Stimulated activated CD4-positive, alpha-beta T cell treated with anti-CD3 and anti-CD28 coated beads, TNF-alpha, amount 100 ng/mL, for 48 hours (primary cell): Measurements from ENCODE around the gene KIAA0930.
A peak's percentile ranks its signal among the peaks of the same experiment; 100 is the strongest.
"Not testable (repeated sequence)": the region's sequence is repeated elsewhere in the genome, so short reads cannot be mapped to it uniquely, and the experiment has no call there.

Experiments
- DNase-seq, 3 donors: peaks; one replicate each; pipeline ENCODE4 v3.0.0-alpha.2; 2020; ENCODE audit warnings: low read depth in 3 of 3

KIAA0930 gene

GRCh38 chr22:45262931-45263462, 22.3 kb upstream of the KIAA0930 start:
- no peak for DNase-seq

GRCh38 chr22:45262195-45262930, 21.7 kb upstream of the KIAA0930 start:
- no peak for DNase-seq

DNA sequence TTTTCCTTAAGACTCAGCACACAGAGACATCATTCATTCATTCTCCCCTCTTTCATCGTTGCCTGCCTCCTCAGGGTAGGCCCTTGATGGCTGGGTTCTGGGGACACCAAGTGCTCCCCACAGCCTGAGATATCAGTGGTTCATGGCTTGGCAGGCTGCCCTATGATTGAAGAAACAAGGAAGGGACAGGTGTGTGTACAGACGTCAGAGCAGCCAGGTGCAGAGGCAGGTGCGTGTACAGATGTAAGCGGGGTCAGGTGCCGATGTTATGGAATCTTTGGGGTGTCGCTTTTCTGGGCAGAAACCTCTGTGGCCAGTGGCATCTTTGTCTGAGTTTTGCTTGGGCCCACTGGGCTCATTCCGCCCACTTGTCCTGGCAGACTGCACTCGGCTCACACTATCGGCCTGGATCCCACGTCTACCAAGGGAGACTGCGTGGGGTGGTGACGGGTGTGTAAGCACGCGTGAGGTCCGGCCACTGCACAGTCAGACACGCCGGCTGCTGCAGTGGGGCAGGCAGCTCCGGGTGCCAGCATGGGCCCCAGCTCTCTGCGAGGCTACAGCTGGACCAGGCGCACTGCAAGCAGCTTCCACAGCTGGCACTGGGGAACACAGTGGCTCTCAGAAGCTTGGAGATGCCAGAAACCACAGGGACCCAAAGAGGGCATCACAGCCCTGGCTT, 20.9 kb upstream of the KIAA0930 start:
- no peak for DNase-seq

DNA sequence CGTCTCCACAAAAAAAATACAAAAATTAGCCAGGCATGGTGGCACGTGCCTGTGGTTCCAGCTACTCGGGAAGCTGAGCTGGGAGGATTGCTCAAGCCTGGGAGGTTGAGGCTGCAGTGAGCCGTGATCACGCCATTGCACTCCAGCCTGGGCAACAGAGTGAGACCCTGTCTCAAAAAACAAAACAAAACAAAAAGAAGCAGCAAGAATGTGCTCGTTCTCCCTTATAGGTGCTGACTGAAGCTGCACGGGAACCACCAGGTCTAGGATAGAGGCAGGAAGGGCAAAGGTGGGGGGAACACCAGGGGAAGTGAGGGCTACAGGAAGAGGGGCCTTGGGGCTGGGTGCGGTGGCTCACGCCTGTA, 19.7 kb upstream of the KIAA0930 start:
- DNase-seq = not testable (repeated sequence)

DNA sequence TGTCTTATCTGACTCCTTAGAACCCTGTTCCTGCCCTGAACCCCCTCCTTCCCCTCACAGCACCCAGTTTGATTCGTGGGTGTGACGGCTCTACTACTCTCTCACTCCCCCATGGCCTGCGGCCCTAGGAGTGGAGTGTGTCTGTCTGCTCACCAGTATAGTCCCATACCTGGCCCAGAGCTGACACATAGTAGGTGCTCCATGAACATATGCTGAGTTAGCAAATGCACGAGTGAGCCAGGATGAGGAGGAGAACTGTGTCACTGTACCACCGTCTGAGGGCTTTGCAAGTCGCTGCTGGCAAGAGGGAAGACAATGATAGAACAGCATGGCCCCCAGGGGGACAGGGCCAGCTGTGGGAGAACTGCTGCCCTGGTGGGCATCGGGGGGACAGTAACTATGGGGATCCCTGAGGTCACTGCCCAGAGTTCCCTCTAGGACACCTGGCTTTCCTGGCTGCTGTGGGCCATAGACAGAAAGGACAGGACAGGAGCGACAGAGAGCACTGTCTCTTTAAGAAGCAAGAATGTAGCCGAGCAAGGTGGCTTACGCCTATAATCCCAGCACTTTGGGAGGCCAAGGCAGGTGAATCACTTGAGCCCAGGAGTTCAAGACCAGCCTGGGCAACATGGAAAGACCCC, 19.2 kb upstream of the KIAA0930 start:
- DNase-seq = no peak

DNA sequence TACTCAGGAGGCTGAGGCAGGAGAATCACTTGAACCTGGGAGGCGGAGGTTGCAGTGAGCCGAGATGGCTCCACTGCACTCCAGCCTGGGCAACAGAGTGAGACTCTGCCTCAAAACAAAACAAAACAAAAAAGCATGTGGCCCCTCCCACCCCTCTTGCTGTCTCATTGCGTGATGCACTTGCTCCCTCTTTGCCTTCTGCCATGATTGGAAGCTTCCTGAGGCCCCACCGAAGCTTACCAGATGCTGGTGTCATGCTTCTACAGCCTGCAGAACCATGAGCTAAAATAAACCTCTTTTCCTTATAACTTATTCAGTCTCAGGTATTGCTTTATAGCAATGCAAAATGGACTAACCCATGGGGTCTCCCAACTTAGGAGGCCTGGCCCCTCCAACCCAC, 17.2 kb upstream of the KIAA0930 start:
- DNase-seq = not testable (repeated sequence)

DNA sequence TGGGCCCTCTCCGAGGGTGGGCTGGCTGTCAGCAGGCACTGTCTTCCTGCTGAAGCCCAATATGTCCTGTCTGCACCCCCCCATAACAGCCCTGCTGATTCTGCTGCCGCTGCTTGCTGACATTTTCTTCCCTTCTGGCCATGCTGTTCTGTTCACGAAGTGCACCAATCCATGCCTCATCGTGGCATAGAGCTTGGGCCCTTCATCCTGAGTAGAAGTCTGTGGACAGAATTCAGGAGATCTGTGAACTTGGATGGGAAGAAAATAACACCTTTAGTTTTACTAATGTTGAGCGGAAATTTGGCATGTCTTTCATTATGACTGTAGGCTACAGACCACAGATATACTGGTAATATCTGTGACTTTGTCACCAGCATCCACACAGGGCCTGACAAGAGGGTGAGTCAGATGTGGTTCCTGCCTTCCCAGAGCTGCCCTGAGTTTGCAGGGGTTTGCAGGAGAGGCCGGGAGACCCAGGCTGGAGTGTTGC, 14.1 kb upstream of the KIAA0930 start:
- DNase-seq = no peak

- DNase-seq = no peak
Measured at GRCh38 chr22:45254388-45254787, 13.7 kb upstream of the KIAA0930 start.

DNA sequence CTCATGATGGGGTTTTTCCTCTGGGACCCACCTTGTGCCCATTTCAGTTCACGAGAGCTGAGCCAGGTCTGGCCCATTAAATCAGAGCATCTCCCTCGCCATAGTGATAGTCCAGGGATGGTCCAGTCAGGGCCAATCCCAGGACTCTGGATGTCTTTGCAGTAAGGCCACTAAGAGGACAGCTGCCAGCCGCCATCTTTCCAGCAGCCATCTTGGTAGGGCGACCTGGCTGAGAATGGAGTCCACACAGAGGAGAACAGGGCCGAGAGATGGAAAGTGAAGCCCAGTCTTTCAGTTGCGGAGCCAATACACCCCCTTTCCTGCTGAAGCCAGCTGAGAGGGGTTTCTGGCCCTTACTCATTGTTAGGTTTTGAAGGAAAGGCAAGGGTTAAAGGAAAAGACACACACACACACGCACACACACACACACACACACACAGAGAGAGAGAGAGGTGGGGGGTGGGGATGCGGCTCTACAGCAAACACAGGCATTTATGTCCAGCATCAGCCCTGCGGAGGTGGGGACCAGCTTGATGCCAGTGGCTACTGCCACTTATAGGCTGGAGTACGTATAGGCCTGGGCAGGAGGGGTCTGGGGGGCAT, 12.4 kb upstream of the KIAA0930 start:
- no peak for DNase-seq

DNA sequence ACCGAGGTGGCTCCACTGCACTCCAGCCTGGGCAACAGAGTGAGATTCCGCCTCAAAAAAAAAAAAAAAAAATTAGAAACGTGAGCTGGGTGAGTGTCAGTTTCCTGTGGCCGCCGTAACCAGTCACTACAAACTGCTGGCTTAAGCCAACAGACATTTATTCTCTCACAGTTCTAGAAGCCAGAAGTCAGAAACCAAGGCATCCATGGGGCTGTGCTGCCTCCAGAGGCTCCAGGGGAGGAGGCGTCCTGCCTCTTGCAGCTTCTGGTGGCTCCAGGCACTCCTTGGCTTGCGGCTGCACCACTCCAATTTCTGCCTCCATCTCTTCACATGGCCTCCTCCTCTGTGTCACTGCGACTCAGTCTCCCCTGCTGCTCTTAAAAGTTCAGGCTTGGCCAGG, 11.1 kb upstream of the KIAA0930 start:
- DNase-seq = no peak

GRCh38 chr22:45248832-45249561, 8.3 kb upstream of the KIAA0930 start:
- DNase-seq = no peak

DNA sequence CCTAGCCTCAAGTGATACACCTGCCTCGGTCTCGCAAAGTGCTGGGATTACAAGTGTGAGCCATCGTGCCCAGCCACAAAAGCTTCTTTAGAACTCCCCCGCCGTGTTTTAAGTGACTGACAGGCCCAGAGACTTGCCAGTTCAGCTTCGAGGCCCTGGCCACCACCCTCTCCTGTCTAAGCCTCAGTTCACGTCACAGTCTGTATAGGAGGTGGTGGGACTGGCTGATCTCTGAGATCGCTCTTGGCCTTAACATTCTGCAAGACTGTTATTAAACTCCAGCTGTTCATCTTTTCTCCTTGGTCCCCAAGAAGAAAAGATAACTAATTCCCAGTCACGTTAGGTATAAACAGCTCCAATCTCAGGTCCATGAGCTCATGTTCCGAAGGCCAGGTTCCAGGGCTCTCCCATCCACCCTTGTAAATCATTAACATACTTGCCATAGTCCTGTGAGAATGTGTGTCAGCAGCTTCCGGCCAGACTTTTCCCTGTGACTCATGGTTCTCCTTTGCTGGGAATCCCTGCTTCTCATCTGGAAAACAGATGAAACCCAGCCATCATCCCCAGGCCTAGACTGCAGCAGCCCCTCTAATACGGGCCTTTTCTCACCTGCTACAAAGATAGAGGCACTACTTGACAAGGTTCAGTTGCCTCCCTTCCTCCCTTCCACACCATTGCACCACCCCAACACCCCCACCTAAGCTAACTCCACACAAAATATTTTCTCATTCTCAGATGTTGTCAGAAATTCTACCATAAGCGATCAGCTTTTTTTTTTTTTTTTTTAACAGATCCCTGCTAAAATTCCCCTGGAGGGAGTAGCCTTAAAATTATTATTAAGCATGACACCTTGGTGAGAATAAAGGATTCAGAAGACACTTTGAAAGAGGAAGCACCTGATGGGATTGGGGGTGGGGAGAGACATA, 5.6 kb upstream of the KIAA0930 start:
- DNase-seq = no peak

GRCh38 chr22:45244916-45245315, 4.2 kb upstream of the KIAA0930 start:
- DNase-seq = no peak

GRCh38 chr22:45242778-45243191, 2.1 kb upstream of the KIAA0930 start:
- no peak for DNase-seq

GRCh38 chr22:45240104-45240809, 437 bp downstream of the KIAA0930 start:
- DNase-seq = peak in 1 of 3 donors; percentile 24

- DNase-seq = no peak
Measured at GRCh38 chr22:45239681-45240051, 1.0 kb downstream of the KIAA0930 start.

GRCh38 chr22:45238957-45239680, 1.6 kb downstream of the KIAA0930 start:
- no peak for DNase-seq

DNA sequence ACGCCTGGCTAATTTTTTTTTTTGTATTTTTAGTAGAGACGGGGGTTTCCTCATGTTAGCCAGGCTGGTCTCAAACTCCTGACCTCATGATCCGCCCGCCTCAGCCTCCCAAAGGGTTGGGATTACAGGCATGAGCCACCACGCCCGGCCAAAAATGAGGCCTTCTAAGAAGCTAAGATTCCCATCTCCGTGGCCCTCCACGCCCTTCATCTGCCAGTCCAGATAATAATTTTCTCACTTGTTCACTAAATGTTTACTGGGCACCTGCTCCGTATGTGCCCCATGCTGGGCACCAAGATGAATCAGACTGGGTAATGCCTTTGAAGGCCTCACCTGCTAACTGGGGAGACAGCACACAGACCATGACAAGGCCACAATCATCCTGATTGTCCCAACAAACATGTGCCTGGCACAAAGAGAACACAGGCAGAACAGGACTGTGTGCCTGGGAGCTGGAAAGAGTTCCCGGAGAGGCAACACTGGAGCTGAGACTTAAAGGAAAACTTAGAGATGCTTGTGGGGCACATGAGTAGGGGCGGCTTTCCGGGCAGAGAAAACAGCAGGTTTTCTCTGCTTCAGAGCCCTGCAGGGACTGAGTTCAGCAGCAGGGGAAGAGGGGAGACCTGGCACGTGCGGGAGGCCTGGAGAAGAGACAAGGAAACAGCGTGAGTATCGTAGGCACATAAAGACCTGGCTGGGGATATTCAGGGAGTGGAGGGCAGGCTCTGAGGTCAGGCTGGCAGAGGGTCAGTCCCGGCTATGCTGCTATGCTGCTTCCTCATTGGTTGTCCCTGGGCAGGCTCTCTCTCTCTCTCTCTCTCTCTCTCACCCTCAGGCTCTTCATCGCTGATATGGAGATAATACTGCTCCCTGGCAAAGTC, 2.4 kb downstream of the KIAA0930 start:
- DNase-seq = no peak
